ENCODE data around the gene GNGT1.
A peak's percentile ranks its signal among the peaks of the same experiment; 100 is the strongest.
"Not testable (repeated sequence)": the region's sequence is repeated elsewhere in the genome, so short reads cannot be mapped to it uniquely, and the experiment has no call there.

GNGT1 gene

DNA sequence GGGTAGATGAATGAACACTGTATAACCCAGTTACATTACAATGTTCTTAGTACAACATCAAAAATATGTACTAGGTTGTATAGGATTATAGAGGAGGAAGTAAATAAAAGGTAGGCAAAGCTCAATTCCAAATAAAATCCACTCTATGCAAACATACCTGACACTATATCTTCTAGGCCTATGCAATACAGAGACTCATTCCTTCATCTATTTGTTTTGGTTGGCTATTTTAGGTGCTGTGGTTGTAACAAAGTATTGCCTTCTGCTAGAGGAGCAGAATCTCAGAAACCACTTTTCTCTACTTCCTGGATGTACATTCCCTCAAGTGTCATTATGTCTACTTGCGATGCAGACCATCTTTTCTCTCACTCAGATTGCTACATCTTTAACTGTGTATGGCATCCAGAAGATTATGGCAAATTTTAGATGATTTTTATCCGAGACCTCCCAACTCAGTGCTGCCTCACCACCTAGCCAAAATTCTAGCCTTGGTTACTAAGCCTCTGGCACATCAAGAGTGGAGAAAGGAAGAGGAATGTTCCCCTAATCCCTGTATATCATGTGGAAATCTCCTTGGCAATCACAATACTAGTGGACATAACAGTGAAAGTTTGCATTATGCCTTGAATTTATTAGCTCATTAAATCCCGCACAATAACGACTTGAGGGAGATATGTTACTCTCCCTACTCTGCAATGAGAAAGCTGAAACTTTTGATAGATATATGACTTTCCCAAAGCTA lies 10.3 kb upstream of the GNGT1 start:
- in situ Hi-C loops (cut with HindIII; ENCODE audit: low sequenced_read_pairs), result no loop called here
- no peak for DNase-seq (ENCODE audit: low read depth)
- TF ChIP-seq CTCF (IDR thresholded peaks at IDR 0.05; ENCODE audit: low read depth, low read length, missing control alignments), result no peak
- no peak overlapping the region for H3K4me3 ChIP-seq (ENCODE audit: low read depth, low read length)

- H3K4me3 ChIP-seq (ENCODE audit: low read depth, low read length), result no peak overlapping the region
- no peak for TF ChIP-seq CTCF (IDR thresholded peaks at IDR 0.05; ENCODE audit: low read depth, low read length, missing control alignments)
- no peak for DNase-seq (ENCODE audit: low read depth)
- in situ Hi-C loops (cut with HindIII; ENCODE audit: low sequenced_read_pairs), result no loop called here
Measured at GRCh38 chr7:93897680-93898079, 8.7 kb upstream of the GNGT1 start.

- TF ChIP-seq CTCF (IDR thresholded peaks at IDR 0.05; ENCODE audit: low read depth, low read length, missing control alignments), result peak; percentile 84
- in situ Hi-C loops (cut with HindIII; ENCODE audit: low sequenced_read_pairs), result no loop called here
- H3K4me3 ChIP-seq (ENCODE audit: low read depth, low read length), result no peak overlapping the region
- DNase-seq (ENCODE audit: low read depth), result no peak
Measured at GRCh38 chr7:93902777-93903423, 3.5 kb upstream of the GNGT1 start.

DNA sequence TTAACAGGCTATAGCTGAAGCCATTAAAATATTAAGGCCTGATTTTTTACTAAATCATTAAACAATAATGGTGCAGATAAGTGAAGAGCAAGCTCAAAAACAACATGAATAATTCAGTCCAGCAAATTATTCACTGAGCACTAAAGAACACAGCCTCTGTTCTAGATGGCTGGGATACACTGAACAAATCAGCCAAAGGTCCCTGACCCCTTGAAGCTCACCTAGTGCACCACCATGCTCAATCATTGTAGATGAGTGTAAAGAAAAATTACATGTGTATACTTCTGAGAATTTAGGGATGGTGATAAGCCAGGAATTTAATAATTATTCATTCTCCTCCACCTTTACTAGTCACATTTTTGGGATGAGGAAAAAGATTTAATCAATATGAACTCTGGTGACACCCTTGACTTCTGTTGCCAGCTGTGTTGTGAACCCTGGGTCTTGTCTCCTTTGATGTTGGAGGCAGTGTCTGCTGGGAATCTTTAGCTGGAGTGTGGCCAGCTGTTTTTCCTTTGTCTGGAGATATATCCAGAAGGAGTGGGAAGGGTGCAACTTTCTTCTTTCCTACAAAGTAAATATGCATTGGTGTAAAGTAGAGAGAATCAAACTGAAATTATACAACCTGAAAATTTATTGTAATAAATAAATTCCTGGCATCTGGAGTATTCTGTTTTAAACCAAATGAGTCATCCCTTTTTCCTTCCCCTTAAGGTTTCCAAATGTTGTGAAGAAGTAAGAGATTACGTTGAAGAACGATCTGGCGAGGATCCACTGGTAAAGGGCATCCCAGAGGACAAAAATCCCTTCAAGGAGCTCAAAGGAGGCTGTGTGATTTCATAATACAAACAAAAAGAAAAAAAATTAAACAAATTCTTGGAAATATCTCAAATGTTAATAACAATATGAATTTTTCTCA lies 4.0 kb downstream of the GNGT1 start:
- DNase-seq (ENCODE audit: low read depth), result no peak
- no peak overlapping the region for H3K4me3 ChIP-seq (ENCODE audit: low read depth, low read length)
- no peak for TF ChIP-seq CTCF (IDR thresholded peaks at IDR 0.05; ENCODE audit: low read depth, low read length, missing control alignments)
- in situ Hi-C loops (cut with HindIII; ENCODE audit: low sequenced_read_pairs), result no loop called here

DNA sequence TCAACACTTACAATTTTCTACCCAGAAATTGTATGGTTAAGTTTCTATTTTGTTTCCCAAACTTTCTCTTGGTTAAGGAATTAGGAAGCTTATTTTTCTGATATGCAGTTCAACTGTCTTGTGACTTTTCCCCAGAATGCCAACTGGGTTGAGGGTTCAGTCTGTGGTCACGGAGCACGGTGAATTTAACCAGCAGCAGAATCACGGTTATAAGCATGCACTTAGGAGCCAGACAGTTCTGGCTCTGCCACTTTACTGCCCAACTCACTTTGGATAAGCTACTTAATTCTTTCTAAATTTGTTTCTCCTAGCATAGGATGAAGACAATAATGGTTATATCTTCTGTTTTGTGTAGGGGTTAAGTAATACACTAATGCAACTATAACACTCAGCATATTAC lies 4.9 kb downstream of the GNGT1 start:
- in situ Hi-C loops (cut with HindIII; ENCODE audit: low sequenced_read_pairs); DNase-seq (ENCODE audit: low read depth); H3K4me3 ChIP-seq (ENCODE audit: low read depth, low read length): not testable (repeated sequence)

GRCh38 chr7:93911661-93912060 lies 5.3 kb downstream of the GNGT1 start:
- DNase-seq (ENCODE audit: low read depth); H3K4me3 ChIP-seq (ENCODE audit: low read depth, low read length); in situ Hi-C loops (cut with HindIII; ENCODE audit: low sequenced_read_pairs): not testable (repeated sequence)

- DNase-seq (ENCODE audit: low read depth), result no peak
- in situ Hi-C loops (cut with HindIII; ENCODE audit: low sequenced_read_pairs), result no loop called here
- H3K4me3 ChIP-seq (ENCODE audit: low read depth, low read length), result no peak overlapping the region
- TF ChIP-seq CTCF (IDR thresholded peaks at IDR 0.05; ENCODE audit: low read depth, low read length, missing control alignments), result no peak
Measured at GRCh38 chr7:93913197-93913596, 6.8 kb downstream of the GNGT1 start.
